NCI-H774 (cell line): ENCODE results near the gene LRP1-AS.
A peak's percentile ranks its signal among the peaks of the same experiment; 100 is the strongest.
"Not testable (repeated sequence)": the region's sequence is repeated elsewhere in the genome, so short reads cannot be mapped to it uniquely, and the experiment has no call there.

Experiments used
- DNase-seq: peaks from one replicate; lab custom pipeline; 2025; lab: John Stamatoyannopoulos, UW

Gene LRP1-AS

DNA sequence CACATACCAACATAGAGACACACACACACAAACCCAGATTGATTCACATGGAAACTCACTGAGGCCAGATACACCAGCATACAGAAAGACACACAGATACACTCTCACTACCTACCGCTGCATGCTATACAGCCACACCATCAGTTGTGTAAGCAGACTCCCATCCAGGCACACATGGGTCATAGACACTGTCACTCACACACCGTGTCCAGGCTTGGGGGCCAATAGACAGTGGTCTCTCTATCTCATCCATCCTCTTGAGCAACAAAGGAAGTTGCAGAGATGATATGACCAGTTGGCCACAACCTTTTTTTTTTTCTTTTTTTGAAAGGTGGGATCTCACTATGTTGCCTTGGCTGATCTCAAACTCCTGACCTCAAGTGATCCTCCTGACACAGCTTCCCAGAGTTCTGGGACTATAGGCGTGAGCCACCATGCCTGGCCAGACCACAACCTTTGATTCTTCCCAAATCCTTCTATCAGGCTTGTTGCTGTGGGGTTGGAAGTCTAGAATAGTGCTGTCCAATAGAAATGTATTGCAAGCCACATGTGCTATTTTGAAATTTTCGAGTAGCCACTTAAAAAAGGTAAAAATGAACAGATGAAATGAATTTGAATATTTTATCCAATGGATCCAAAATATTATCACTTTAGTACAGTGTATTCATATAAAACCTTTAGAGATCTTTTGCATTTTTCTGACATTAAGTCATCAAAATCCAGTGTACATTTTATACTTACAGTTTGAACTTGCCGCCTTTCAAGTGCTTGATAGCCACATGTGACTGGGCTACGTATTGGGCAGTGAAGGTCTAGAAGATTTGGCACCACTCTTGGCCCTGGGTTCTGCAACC is 7.4 kb downstream of the LRP1-AS start:
- no peak for DNase-seq

DNA sequence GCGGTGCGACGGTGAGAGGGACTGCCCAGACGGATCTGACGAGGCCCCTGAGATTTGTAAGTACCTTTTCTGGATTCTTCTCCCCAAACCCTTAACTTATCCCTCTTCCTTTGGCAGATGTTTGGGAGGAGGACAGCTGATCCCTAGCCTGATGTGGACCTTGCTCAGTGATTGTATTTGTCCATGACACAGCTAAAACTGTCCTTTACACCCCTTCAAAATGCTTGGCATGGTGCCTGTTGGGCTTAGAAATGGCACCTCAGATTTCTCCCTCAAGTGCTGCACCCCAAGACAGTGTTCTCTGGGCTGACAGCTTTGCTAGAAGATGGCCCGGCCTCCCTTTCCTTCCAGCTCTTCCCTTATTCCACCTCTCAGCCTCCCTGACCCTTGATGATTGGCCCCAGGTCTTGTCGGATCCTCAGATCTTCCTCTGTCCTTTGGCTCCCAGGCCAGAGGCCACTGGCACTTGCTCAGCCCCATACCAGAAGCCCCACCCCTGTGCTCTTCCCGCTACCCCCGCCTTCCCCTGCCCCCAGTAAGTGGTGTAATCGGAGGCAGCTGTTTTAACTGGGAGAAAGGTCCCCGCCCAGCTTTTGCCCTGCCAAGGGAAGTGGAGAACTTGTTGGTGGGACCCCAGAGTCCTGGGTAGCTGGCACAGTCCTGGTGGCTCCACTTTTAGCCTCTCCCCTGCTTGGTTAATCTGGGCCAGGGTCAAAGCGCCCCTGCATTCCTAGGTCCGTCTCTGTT is 8.7 kb downstream of the LRP1-AS start:
- DNase-seq = no peak

DNA sequence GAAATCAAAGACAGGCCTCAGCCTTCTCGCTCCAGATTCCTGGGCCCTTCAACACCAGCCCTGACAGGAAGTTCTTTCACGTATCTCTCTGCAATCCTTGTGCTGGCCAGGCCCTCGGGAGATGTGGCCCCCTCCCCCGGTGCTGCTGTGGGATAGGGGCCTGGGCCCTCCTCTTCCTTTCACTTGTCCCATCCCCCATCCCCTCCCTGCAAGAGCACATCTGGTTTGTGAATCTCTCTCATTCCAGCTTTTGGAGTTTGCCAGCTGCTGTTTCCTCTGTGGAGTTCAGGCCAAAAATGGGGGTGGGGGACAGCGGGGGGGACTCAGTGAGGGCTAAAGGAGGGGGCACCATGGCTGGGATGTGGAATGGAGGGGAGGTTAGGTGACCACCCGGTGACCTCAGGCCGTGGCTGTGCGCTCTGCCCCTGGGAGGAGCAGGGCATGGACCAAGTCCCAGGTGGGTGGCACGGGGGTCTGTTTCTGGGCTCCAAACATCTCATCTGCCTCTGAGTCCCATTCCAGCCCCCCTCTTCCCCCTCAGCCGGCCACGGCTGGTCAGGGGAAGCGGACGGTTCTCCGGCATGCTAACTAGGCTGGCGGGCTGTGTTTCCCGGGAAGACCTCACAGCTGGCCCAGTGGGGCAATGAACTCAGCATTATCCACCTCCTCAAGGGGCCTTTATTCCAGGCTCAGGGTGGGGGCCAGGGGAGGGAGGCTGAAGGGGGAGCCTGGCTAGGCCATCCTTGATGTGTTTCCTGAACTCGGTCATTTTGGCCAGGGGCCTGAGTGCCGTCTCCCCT is 11.7 kb downstream of the LRP1-AS start:
- no peak for DNase-seq

DNA sequence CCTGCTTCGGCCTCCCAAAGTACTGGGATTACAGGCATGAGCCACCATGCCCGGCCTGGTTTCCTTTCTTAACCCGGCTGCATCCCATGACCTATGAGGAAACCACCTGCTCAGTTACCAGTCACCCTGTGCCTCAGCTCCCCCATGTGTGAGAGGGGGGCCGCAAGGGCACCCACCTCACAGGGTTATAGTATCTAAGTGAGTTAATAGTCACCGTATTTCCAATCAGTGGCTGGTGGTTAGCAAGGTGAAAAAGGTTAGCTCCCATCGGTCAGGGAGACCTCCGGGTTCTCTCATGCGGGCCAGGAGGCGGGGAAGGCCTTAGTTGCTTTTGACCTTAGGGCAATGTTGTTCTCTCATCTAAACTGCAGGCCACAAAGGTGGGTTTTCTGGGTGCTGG is 12.5 kb downstream of the LRP1-AS start:
- no peak for DNase-seq

DNA sequence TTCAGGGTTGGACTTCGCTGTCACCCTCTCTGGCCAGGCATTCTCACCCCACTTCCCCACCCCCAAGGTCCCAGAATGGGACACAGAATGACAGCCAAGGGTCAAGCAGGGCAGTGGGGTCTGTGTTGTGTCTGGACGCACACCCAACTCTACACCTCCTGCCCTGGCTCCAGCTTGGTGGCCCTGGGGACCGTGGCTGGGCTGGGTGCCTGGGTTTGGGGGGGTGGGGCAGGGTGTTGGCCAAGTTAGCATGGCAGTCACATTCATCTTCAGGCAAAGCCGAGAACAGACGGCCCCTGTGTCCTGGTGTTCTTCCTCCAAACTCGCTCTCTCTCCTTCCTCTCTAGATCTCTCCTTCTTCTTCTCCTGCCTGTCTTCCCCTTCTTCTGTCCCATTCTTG is 13.5 kb downstream of the LRP1-AS start:
- no peak for DNase-seq

DNA sequence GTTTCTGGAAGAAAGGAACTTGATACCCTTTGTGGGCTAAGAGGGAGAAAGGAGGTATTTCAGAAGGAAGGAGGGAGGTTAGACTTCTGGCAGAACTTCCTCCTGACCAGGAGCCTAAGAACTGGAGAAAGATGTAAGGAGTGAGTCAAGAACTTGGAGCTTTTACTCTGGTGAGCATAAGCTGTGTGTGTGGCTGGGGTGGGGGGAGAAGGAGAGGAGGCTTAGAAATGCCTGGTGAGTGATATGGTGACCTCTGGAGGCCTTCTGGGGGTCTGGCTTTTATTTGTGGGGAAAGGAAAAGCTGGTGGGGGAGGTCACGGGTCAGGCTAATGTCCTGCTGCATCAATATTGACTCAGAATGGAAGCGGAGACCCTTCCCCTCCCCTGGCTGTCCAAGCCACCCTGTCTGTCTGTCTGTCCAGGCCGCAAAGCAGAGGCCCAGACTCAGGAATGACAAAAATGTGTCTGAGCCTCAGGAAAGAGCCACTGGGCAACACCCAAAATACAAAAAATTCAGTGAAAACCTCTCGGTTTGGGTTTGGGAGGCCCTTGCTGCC is 14.3 kb downstream of the LRP1-AS start:
- DNase-seq = no peak

DNA sequence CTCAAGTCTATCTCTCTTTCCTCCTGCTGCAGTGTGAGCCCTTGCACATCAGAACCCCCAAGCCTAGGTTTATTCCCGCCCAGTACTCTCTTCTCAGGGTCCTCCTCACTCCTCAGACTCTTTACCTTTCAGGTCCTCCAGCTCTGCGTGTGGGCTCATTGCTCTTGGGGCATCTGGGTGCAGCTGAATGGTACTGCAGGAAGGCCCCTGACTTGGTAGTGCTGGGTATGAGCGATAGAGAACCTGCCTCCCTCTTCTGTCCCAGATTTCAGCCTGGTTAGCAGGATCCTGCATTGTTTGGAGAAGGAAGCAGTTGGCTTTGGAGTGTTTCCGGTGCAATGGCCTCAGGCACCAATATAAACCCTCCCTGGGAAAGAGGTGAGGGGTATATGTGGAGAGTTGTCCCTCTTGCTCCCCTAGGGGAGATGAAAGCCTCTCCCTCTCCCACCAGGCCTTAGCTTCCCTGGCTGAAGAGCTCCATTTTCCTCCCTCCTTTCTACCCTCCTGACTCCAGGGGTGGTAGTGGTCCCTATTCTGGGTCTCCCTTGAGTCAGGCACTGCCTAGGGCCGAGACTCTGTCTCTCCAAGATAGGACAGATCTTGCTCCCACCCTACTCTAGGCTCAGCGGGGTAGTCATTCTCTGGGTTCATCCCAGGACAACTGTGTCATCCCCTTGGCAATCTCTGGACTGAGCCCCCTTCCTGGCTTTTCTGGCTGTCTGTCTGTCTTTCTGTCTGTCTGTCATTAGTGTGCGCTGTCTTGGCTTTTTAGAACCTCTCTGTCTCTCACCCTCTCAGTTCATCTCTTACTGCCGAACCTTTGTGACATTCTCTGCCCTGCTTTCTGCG is 15.3 kb downstream of the LRP1-AS start:
- no peak for DNase-seq

DNA sequence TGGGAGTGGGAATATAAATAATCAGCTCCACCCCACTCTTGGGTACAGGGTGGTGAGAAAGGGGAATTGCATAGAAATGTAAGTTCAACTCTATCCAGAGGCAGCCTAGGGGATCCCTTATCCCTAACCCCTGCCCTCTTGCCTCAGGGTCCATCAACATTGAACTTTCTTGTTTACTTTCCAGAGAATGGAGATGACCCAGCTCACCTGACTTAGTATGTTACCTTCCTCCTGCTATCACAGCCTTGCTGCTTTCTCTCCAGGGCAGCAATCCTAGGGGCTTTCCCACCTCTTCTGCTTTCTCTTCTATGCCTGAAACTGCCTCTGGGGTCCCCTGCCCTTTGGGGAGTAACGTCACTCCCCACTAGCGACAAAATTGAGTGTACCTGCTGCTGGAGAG is 16.5 kb downstream of the LRP1-AS start:
- DNase-seq = no peak

DNA sequence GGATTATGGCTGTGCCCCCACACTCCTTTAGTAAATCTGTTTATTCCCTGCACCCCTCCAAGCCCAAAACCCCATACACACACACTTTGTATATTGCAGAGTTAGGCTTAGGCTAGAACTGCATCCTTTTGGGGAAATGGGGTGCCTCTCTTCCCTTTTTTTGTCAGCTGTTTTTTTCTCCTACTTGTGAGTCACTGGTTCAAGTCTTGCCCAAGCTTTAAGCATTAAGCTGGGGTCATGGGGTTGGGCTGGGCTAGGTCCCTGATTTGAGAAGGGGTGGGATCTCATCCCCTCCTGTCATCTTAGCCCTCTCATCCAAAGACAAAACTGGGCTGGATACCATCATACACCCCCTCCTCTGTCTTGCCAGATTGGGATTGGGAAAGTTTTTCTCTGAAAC is 17.5 kb downstream of the LRP1-AS start:
- DNase-seq = no peak

DNA sequence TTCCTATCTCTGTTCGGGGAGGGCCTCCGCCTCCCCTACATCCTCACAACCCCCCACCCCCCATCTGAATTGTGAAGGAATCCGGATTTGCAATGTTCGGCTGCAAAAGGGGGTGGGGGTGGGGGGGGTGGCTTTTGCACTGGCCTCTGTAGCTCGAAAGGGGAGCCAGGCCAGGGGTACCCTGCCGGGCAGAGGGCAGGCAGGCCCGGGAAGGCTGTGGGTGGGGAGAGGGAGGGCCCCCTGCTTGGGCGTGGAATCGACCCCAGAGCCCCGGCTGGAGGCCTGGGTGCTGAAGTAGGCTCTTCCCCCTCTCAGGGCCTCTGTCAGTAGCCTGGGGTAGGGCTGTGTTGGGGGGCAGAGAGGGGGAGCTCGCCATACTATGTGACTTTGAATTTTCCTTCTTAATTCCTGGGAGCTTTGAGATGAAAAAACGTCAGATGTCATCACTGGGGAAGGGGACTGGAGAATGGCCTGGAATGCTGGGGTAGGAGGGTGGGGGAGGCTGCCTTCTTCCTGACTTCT is 18.0 kb downstream of the LRP1-AS start:
- no peak for DNase-seq

DNA sequence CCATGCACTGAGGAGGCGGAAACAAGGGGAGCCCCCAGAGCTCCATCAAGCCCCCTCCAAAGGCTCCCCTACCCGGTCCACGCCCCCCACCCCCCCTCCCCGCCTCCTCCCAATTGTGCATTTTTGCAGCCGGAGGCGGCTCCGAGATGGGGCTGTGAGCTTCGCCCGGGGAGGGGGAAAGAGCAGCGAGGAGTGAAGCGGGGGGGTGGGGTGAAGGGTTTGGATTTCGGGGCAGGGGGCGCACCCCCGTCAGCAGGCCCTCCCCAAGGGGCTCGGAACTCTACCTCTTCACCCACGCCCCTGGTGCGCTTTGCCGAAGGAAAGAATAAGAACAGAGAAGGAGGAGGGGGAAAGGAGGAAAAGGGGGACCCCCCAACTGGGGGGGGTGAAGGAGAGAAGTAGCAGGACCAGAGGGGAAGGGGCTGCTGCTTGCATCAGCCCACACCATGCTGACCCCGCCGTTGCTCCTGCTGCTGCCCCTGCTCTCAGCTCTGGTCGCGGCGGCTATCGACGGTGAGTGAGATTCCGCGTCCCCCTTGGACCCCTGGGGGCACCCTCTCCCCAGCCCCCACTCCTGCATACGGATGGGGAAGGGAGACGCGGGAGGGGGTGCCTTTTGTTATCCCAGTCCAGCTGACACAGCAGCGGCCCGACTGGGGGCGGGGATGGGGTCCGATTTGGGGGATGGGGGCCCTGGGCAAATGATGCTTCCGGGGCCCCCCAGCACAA is 18.7 kb downstream of the LRP1-AS start:
- no peak for DNase-seq

DNA sequence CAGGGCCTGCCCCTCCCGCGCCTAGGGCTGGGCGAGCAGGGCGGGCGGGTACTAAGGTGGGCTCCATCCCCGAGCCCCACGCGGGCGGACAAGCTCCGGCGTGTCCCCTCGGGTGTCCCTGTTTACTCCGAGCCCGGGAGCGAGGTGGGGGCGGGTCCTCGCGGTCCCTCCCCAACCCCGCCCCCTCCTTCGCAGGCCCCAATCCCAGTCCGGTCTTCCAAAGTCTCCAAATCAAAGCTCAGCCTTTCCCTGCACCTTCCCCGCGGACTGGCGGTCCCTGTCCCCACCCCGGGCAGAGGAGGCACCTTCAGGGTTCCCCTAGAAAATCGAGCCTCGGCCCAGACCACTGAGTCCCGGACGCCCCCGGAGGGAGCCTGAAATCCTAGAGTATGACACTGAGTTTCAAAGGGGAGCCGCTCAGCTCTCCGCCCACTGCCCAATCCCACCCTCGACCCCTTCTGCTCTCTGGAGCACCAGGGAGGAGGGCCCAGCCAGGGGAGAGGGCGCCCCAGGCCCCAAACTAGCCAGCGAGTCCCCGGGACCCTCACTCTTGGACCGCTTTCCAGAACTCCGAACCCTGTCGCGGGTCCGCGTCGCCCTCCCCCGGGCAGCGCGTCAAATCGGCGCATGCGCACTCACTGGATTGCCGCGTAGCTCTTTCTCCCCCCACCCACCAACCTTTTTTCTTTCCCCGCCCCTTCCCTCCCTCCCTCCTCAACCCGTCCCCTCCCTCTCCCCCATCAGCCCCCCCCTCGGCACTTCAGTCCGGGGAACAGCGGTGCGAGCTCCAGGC is 19.5 kb downstream of the LRP1-AS start, which contains the start of gene LRP1:
TSS of gene LRP1 (plus strand) at position 758 of the 793 bp plus-strand sequence. CDS start 482 bp downstream, outside the sequence.
- DNase-seq = peak; percentile 83

DNA sequence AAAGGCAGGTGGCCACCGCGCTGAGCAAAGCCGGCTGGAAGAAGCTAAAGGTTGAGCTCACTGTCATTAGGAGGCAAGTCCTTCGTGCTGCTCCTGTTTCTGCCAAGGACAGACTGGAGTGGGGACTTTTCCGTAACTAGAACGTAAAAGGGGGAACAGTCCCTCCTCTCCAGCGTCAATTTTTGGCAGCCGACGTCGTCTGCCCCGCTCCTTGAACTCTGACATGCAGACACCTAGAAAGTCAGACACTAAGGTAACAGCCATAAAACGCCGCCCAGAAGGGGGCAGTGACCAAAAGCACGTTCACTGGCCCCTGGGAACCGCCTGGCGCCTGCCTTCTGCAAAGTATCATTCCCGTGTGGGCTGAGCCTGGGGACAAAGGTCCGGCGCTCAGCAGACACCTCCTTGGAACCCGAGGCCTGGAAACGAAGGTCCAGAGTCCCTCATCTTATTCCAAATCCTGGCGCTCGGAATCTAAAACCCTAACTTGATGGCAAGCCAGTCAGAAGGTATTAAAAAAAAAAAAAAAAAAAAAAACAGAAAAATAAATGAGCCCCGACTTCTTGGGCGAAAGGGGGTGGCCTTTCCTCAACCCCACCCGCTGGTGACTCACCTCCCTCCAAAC is 20.2 kb downstream of the LRP1-AS start:
- peak; percentile 24 for DNase-seq

DNA sequence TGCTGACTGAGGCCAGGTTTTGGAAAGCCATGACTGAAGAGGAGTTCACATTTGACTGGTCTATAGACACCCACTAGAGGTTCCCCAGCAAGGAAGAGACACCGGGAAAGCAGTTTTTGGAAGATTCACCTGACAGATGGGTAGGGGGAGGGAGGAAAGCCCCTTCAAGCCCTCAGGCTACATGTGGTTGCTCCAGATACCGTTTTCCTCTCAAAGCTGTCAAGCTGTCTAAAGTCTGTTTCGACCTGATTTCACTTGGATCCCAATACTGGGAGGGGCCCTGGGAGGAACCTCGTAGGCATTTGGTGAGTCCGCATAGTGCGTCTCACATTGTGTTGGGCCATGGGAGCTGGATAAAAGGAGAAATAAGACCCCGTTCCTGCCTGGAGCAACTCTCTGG is 20.9 kb downstream of the LRP1-AS start:
- DNase-seq = no peak

DNA sequence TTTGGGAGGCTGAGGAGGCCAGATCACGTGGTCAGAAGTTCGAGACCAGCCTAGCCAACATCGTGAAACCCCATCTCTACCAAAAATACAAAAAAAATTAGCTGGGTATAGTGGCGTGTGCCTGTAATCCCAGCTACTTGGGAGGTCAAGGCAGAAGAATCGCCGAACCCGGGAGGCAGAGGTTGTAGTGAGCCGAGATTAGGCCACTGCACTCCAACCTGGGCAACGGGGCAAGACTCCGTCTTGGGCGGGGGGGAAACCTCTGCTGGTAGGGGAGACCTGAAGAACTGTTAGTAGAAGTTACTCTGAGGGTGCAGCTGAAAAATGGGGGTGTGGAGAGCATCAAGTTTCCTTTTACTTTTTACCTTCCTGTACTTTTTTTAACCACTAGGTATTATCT is 21.4 kb downstream of the LRP1-AS start:
- no peak for DNase-seq

DNA sequence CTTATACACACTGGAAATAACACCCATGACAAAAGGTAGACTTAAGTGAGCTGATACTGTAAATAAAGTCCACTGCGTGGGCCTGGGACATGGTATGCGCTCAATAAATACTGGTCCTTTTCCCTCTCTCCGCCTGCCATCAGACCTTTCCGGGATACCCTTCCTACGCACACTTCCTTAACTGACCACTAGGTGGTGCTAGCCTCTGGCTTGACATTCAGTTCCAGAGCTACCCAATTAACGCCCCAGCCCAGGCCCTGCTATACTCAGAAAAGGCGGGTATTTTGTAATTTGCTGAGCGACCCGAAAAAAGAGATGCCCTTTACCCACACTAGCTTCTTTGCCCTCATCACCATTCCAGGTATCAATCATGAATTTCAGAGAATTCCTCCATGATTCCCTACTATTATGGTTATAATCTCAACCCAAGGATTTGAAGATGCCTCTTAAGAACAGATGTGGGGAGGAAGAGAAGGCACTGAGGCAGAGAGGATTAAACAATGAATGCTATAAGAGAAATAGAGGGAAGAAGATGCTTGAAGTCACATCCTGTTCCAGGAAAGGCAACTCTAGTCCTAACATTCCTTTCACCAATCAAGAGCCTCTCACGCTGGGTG is 23.1 kb downstream of the LRP1-AS start:
- peak; percentile 52 for DNase-seq

DNA sequence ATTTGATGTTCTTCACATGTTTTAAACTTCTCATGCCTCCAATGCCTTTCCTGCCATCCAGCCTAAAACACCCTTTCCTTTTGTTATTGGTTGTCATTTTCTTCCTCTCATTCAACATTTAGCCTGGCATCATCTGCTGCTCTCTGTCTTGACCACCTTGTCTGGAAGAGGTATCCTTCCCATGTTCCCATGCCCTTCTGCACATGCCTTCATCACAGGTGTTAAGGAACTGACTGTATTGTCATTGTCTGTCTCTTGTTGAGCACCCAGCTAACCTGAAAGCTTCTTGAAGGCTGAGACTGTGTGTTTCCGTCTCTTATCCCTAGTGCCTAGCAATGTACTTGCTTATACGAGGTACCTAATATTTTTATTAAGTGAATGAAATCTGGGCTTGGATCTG is 23.6 kb downstream of the LRP1-AS start:
- DNase-seq = no peak

DNA sequence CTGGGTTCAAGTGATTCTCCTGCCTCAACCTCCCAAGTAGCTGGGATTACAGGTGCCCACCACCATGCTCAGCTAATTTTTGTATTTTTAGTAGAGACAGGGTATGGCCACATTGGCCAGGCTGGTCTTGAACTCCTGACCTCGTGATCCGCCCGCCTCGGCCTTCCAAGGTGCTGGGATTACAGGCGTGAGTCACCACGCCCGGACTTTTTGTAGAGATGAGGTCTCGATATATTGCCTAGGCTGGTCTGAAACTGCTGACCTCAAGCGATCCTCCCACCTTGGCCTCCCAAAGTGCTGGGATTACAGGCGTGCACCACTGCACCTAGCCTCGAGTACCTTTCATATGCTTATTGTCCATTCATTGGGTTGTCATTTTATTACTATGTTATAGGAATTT is 26.7 kb downstream of the LRP1-AS start:
- DNase-seq = not testable (repeated sequence)
